GM19099 (cell line): Measurements from ENCODE around the gene PFN1.
A peak's percentile ranks its signal among the peaks of the same experiment; 100 is the strongest.

Experiments
- POLR2A ChIP-seq: IDR thresholded peaks from 3 replicates; pipeline ENCODE4 v1.6.1; 2011; ENCODE audit warnings: low read depth; ENCODE audit not compliant: insufficient read length; ENCODE audit errors: extremely low read depth

Gene PFN1

GRCh38 chr17:4972322-4972721 lies 24.0 kb upstream of the PFN1 start:
- TF ChIP-seq POLR2A, result no peak

GRCh38 chr17:4971826-4972225 lies 23.5 kb upstream of the PFN1 start:
- TF ChIP-seq POLR2A, result no peak

- TF ChIP-seq POLR2A, result no peak
These were observed 21.9 kb upstream of the PFN1 start for GRCh38 chr17:4970273-4970672.

DNA sequence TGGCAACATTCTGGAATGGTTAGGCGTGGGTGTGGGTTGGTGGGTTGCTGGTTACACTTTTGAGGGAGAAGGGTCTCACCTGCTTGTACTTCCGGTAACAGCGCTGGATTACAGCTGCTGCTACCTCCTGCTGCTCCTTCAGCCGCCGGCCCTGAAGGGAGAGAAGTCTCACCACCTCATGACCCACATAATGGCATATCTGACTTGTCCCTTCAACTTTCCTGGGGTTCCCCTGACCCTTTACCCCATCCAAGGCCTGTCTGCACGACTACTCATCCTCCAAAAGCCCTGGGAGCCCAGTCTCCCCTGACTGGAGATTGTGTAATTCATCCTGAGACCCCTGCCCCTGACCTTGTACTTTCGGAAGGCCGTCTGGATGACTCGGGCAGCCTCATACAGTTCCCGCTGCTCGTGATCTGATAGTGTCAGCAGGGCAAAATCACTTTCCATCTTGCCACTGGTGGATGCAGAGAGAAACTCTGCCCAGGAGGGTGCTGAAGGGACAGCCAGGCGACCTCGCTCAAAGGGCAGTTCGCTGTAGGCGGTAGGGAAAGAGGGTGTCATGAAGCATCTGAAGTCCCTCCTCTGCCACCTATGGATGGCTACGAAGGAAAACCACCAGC lies 21.3 kb upstream of the PFN1 start:
- no peak for TF ChIP-seq POLR2A

- TF ChIP-seq POLR2A, result no peak
These were observed 20.8 kb upstream of the PFN1 start for GRCh38 chr17:4969047-4969550.

DNA sequence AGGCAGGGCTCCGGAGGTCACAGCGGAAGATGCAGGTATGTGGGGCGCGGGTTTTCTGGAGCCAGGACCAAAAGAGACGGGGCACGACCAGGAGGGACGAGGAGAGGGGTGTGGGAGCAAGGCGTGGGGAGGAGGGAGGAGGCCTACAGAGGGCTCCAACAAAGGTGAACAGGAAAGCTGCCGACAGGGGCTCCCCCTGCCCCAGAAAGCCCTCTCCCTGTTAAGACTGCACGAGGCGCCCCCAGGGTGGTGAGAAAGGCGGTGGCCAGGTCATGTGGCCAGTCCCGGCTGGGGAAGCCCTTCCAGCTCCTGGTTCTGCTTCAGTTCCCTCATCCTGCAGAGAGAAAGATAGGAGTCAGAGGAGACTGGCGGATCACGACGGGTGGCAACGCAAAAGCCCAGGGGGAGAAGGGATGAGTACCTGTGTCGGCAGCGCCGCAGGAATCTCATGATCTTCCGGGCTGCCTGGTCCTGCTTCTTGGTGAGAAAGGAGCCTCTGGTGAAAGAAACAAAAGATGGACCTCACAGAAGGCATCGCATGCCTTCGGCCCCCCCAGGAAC lies 20.2 kb upstream of the PFN1 start:
- no peak for TF ChIP-seq POLR2A

DNA sequence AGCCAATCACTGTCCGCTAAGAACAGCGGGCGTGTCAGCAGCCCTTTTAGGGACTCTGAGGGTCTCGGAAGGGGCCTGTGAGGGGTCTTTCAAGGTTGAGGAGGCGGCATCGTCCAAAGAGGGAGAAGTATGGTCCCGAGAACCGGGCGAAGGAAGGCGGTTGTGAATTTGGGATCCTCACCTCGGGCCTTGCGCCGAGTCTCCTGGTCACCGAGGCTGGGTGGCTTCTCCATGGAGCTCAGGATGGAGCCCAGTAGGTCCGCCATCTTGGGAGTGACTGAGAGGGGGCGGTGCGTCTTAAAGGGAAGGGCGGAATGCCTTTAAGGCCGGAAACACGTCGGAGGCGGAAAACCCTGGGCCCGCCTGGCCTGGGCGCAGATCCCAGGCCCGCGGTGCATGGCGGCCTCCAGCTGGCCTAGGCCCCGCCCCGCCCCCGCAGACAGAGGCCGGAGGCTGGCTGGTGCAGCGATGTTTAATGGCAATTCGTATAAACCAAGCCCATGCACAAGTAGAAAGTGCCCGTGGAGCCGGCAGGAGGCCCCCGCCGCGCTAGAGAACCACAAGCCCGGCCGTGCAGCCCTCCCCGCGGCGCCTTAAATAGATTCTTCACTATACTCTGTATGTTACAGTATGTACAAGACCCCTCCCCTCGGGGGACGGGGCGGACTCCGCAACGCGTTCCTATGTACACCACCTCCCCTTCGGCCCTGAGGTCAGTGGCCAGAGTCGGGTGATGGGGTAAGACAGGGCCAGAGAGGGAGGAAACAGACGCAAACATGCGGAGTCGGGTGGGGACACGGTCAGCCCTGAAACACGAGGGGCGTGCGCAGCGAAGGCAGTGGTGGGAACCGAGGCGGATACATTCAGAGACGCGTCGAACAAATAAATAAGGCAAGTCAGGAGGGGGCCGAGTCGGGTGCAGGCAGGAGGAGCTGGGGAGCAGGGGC lies 19.5 kb upstream of the PFN1 start, which contains the start of gene SPAG7:
Gene SPAG7 (minus strand): TSS at position 279 of the 947 bp plus-strand sequence. CDS start 13 bp downstream, at position 266.
- TF ChIP-seq POLR2A, result peak; percentile 86

- peak; percentile 30 for TF ChIP-seq POLR2A
These were observed 18.7 kb upstream of the PFN1 start for GRCh38 chr17:4966844-4967538.

DNA sequence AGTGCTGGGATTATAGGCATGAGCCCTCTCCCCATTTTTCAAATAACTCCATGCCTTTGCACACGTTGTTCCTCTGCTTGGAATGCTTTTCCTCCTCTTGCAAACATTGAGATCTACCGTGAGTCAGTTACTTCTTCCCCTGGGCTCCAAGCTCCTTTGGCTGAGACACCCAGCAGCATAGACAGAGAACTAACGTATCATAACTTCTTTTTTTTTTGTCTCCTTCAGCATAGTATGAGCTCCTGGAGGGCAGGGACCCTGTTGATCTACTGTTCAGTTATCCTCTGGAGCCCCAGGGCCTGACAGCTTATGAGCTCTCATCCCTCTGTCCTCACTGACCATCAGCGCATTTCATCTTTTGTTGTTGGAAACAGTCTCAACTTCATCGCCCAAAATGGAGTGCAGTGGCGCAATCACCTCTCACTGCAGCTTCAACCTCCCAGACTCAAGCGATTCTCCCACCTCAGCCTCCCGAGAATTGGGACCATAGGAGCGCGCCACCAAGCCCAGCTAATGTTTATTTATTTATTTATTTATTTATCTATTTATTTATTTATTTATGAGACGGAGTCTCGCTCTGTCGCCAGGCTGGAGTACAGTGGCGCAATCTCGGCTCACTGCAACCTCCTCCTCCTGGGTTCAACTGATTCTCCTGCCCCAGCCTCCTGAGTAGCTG lies 17.1 kb upstream of the PFN1 start:
- no peak for TF ChIP-seq POLR2A

GRCh38 chr17:4960279-4960922 lies 12.1 kb upstream of the PFN1 start:
- no peak for TF ChIP-seq POLR2A

DNA sequence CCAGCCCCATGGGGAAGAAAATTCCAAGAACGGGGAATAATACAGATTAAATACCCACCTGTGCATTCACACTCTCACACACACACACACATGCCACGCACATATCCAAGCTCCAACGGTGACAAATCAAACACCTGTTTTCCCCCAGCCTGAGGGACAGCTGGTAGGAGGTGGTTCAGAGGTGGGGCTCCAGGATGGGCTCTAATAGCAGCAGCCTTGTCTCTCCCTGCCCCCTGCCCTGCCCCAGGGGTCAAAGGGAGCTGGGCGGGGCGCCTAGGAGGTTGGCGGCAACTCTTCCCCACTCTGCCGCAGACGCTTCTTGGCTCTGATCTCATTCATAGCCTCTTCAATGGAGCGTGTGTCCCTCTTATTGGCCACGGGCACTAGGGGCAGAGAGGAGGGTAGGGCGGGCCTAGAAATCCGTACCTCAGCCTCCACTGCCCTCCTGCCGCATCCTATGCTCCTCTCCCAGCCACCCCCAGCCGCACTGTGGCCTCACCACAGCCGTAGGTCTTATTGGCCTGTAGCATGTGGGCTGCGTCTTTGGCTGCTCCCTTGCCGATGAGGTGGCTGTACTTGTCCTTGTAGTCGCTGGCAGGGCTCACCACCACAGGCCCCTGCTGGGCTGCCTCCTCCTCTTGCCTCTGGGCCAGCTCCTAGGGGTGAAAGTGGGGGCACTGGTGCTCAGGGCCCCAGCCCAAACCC lies 11.1 kb upstream of the PFN1 start:
- no peak for TF ChIP-seq POLR2A

DNA sequence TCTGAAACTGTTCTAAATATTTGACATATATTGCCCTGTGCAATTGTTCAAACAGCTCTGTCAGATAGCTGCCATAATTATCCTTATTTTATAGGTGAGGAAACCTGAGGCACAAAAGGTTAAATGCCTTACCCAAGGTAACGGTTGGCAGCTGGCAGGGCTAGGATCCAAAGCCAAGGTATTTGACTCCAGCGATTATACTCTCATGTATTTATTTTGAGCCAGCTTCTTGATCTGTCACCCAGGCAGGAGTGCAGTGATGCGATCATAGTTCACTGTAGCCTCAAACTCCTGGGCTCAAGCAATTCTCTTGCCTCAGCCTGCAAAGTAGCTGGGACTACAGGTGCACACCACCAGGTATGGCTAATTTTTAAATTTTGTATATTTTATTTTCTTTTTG lies 9.8 kb upstream of the PFN1 start:
- no peak for TF ChIP-seq POLR2A

GRCh38 chr17:4956493-4957061 lies 8.2 kb upstream of the PFN1 start:
- no peak for TF ChIP-seq POLR2A
